ENCODE measurements around the gene SDF2.

SDF2 gene

DNA sequence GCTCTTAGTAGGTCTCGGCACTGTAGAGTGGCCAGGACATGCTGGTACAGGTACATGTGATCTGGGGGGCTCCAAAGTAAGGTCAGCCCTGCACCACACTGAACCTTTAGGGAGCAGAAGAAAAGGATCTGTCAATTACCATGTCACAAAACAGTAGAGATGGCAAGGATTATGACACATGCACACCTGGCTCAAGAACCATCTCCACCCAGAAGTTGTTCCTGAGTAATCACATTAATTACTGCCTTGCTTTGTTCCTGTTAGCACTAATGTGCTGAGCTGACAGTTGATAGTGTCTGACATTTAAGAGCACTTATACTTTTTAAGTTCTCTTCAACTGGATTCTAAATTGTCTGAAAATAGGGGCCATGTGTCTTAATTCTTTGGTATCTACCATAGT lies 26.2 kb downstream of the SDF2 start:
- no peak for ATAC-seq
- TF ChIP-seq TOX (CRISPR knock-in tag; IDR thresholded peaks at IDR 0.05; ENCODE audit: borderline replicate concordance) (no peak), TCF4 (CRISPR knock-in tag; IDR thresholded peaks at IDR 0.05; ENCODE audit: borderline replicate concordance) (no peak), ARNTL (CRISPR knock-in tag; IDR thresholded peaks at IDR 0.05; ENCODE audit: borderline replicate concordance, low read depth) (no peak), ZC3H10 (CRISPR knock-in tag; IDR thresholded peaks at IDR 0.05) (no peak), PPARA (CRISPR knock-in tag; IDR thresholded peaks at IDR 0.05; ENCODE audit: borderline replicate concordance) (no peak), ZNF70 (CRISPR knock-in tag; IDR thresholded peaks at IDR 0.05) (no peak), OSR1 (CRISPR knock-in tag; IDR thresholded peaks at IDR 0.05) (no peak), ISL1 (CRISPR knock-in tag; IDR thresholded peaks at IDR 0.05) (no peak), ZNF8 (CRISPR knock-in tag; IDR thresholded peaks at IDR 0.05) (no peak), ZNF565 (CRISPR knock-in tag; conservative IDR thresholded peaks at IDR 0.05; ENCODE audit: low read depth) (no peak)
- TF ChIP-seq, protein P1, sequence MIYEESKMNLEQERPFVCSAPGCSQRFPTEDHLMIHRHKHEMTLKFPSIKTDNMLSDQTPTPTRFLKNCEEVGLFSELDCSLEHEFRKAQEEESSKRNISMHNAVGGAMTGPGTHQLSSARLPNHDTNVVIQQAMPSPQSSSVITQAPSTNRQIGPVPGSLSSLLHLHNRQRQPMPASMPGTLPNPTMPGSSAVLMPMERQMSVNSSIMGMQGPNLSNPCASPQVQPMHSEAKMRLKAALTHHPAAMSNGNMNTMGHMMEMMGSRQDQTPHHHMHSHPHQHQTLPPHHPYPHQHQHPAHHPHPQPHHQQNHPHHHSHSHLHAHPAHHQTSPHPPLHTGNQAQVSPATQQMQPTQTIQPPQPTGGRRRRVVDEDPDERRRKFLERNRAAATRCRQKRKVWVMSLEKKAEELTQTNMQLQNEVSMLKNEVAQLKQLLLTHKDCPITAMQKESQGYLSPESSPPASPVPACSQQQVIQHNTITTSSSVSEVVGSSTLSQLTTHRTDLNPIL (CRISPR knock-in tag; IDR thresholded peaks at IDR 0.05; ENCODE audit: low read depth): no peak
- TF ChIP-seq, protein P2, sequence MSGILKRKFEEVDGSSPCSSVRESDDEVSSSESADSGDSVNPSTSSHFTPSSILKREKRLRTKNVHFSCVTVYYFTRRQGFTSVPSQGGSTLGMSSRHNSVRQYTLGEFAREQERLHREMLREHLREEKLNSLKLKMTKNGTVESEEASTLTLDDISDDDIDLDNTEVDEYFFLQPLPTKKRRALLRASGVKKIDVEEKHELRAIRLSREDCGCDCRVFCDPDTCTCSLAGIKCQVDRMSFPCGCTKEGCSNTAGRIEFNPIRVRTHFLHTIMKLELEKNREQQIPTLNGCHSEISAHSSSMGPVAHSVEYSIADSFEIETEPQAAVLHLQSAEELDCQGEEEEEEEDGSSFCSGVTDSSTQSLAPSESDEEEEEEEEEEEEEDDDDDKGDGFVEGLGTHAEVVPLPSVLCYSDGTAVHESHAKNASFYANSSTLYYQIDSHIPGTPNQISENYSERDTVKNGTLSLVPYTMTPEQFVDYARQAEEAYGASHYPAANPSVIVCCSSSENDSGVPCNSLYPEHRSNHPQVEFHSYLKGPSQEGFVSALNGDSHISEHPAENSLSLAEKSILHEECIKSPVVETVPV (CRISPR knock-in tag; IDR thresholded peaks at IDR 0.05): no peak
- TF ChIP-seq, protein P3, sequence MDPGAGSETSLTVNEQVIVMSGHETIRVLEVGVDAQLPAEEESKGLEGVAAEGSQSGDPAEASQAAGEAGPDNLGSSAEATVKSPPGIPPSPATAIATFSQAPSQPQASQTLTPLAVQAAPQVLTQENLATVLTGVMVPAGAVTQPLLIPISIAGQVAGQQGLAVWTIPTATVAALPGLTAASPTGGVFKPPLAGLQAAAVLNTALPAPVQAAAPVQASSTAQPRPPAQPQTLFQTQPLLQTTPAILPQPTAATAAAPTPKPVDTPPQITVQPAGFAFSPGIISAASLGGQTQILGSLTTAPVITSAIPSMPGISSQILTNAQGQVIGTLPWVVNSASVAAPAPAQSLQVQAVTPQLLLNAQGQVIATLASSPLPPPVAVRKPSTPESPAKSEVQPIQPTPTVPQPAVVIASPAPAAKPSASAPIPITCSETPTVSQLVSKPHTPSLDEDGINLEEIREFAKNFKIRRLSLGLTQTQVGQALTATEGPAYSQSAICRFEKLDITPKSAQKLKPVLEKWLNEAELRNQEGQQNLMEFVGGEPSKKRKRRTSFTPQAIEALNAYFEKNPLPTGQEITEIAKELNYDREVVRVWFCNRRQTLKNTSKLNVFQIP (CRISPR knock-in tag; IDR thresholded peaks at IDR 0.05; ENCODE audit: borderline replicate concordance, low read depth): no peak

DNA sequence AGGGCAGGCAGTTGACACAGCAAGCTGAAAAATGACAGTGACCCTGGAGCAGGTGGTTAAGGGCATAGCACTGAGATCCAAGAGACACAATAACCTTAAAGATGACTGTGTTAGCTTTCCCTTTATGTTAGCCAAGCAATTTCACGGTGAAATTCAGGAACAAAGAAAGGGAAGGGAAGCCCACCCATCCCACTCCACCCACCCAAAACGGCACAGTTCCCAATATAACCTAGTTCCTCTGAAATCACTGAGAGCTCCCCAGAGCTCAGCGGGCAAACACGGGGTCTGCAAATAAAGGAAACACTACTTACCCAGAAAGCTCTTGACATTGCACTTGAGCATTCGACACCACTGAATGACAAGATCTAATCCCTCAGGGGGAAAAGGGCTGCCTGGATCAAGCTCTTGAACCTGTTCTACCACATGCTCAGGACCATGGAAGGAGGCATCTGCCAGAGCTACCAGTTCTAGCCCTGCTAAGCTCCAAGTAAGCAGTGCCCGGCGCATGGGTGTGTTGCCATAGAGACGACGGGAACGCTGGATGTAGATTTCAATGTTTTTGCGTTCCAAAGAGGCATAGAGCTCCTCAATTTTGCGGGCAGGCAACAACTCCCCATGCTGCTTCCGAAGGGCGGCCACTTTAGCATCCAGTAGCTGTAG lies 27.4 kb downstream of the SDF2 start:
- TF ChIP-seq, protein P1 (CRISPR knock-in tag; IDR thresholded peaks at IDR 0.05; ENCODE audit: low read depth): no peak
- no peak for TF ChIP-seq OSR1 (CRISPR knock-in tag; IDR thresholded peaks at IDR 0.05)
- no peak for TF ChIP-seq ARNTL (CRISPR knock-in tag; IDR thresholded peaks at IDR 0.05; ENCODE audit: borderline replicate concordance, low read depth)
- TF ChIP-seq, protein P2 (CRISPR knock-in tag; IDR thresholded peaks at IDR 0.05): no peak
- no peak for TF ChIP-seq SNAI2 (CRISPR knock-in tag; IDR thresholded peaks at IDR 0.05)
- no peak for TF ChIP-seq TCF4 (CRISPR knock-in tag; IDR thresholded peaks at IDR 0.05; ENCODE audit: borderline replicate concordance)
- TF ChIP-seq GLIS3 (CRISPR knock-in tag; IDR thresholded peaks at IDR 0.05): no peak
- no peak for TF ChIP-seq ZFP3 (CRISPR knock-in tag; IDR thresholded peaks at IDR 0.05)
- no peak for TF ChIP-seq ZNF565 (CRISPR knock-in tag; conservative IDR thresholded peaks at IDR 0.05; ENCODE audit: low read depth)
- TF ChIP-seq BACH2 (CRISPR knock-in tag; IDR thresholded peaks at IDR 0.05; ENCODE audit: borderline replicate concordance): no peak
- TF ChIP-seq PPARA (CRISPR knock-in tag; IDR thresholded peaks at IDR 0.05; ENCODE audit: borderline replicate concordance): no peak
- ATAC-seq: no peak

DNA sequence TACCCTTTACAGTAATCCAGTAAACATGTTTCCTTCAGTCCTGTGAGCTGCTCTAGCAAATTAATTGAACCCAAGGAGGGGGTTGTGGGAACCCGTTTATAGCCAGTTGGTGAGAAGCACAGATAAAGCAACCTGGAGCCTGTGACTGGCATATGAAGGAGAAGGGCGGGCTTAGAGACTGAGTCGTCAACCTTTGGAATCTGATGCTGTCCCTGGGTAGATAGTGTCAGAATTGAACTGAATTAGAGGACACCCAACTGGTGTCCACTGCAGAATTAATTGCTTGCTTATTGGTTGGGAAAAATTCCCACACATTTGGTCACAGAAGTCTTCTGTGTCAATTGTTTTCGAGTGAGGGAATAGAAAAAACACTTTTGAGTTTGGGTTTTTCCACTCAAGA lies 34.9 kb downstream of the SDF2 start:
- ATAC-seq: no peak

More for the DNA sequence above, 34.9 kb downstream of the SDF2 start:
- TF ChIP-seq, protein P1 (CRISPR knock-in tag; IDR thresholded peaks at IDR 0.05; ENCODE audit: low read depth): no peak
- TF ChIP-seq ZFP30 (CRISPR knock-in tag; IDR thresholded peaks at IDR 0.05): no peak
